IMR-90 (cell line): ENCODE data around the gene DBX1. TPM values are rescaled to one million over a fixed set of nuclear protein-coding genes. Genes with fewer than 3 reads are reported as not detected.

ENCODE experiments used
- ATAC-seq: fragments of 200-7000 bp; cut with Tn5 transposase; 2 replicates; pipeline ENCODE4 v1.9.1; 2020; ENCODE audit warnings: low read depth, mild to moderate bottlenecking, moderate library complexity
- BruUV-seq: library from RNA; stranded (reverse); fragments of 400-500 nt; replicated peaks from 2 replicates; lab custom pipeline; 2021; lab: Mats Ljungman, UMichigan
- CTCF ChIA-PET: fragments of 300-600 bp; formaldehyde crosslinking; extraction: SDS; loops from one replicate; lab custom pipeline; 2021; ENCODE audit warnings: antibody characterized with exemption; lab: Yijun Ruan, JAX
- POLR2A ChIA-PET: fragments of 300-600 bp; sonication (Branson Sonifier 250); formaldehyde crosslinking; loops from one replicate; lab custom pipeline; 2022; ENCODE audit warnings: antibody characterized with exemption; ENCODE audit not compliant: unreplicated experiment; lab: Charles Lee
- DNase-seq: peaks from one replicate; pipeline ENCODE4 v3.0.0; 2013
- H2AFZ ChIP-seq: replicated peaks from 2 replicates; pipeline ENCODE3; 2013; ENCODE audit warnings: low read length, mild to moderate bottlenecking; ENCODE audit not compliant: poor library complexity
- H2AK5ac ChIP-seq: 2 replicates; pipeline ENCODE4 v1.6.1; 2013; ENCODE audit warnings: low read depth, low read length, inconsistent platforms
- H2AK9ac ChIP-seq: replicated peaks from 2 replicates; pipeline ENCODE3; 2013; ENCODE audit warnings: mild to moderate bottlenecking, low read depth, low read length, moderate library complexity; ENCODE audit not compliant: poor library complexity
- H2BK120ac ChIP-seq: 2 replicates; pipeline ENCODE4 v1.6.1; 2013; ENCODE audit warnings: low read depth, low read length, inconsistent platforms
- H2BK15ac ChIP-seq: 3 replicates; pipeline ENCODE4 v1.6.1; 2013; ENCODE audit warnings: low read depth, low read length, inconsistent platforms
- H2BK20ac ChIP-seq: 2 replicates; pipeline ENCODE4 v1.6.1; 2013; ENCODE audit warnings: low read depth, mild to moderate bottlenecking, inconsistent platforms, low read length, moderate library complexity
- H2BK5ac ChIP-seq: 2 replicates; pipeline ENCODE4 v1.6.1; 2013; ENCODE audit warnings: mild to moderate bottlenecking, low read depth, low read length, inconsistent platforms; ENCODE audit not compliant: poor library complexity, severe bottlenecking
- H3K14ac ChIP-seq: replicated peaks from 2 replicates; pipeline ENCODE4 v1.6.1; 2013; ENCODE audit warnings: low read depth, low read length, inconsistent platforms
- H3K18ac ChIP-seq: 2 replicates; pipeline ENCODE4 v1.6.1; 2013; ENCODE audit warnings: low read depth, low read length, control low read depth
- H3K23ac ChIP-seq: 2 replicates; pipeline ENCODE4 v1.6.1; 2013; ENCODE audit warnings: low read depth, low read length, inconsistent platforms
- H3K27ac ChIP-seq: 2 replicates; pipeline ENCODE4 v1.5.1; 2013; ENCODE audit warnings: mild to moderate bottlenecking, control low read depth, low read length; ENCODE audit not compliant: insufficient read depth
- H3K27me3 ChIP-seq: 2 replicates; pipeline ENCODE4 v1.6.1; 2013; ENCODE audit warnings: low read length; ENCODE audit not compliant: control insufficient read depth, insufficient read depth
- H3K36me3 ChIP-seq: 2 replicates; pipeline ENCODE4 v1.6.1; 2013; ENCODE audit warnings: low read length, mixed read lengths; ENCODE audit not compliant: control insufficient read depth, insufficient read depth
- H3K4ac ChIP-seq: 2 replicates; pipeline ENCODE4 v1.6.1; 2013; ENCODE audit warnings: low read depth, low read length, inconsistent platforms
- H3K4me1 ChIP-seq: 2 replicates; pipeline ENCODE4 v1.6.1; 2013; ENCODE audit warnings: low read length, mixed read lengths; ENCODE audit not compliant: control insufficient read depth, insufficient read depth
- H3K4me2 ChIP-seq: 2 replicates; pipeline ENCODE4 v1.6.1; 2013; ENCODE audit warnings: low read depth, mild to moderate bottlenecking, control low read depth, low read length, moderate library complexity
- H3K4me3 ChIP-seq: 2 replicates; pipeline ENCODE4 v1.5.1; 2013; ENCODE audit warnings: low read depth, mild to moderate bottlenecking, control low read depth, low read length, moderate library complexity; ENCODE audit not compliant: insufficient read depth
- H3K56ac ChIP-seq: 2 replicates; pipeline ENCODE4 v1.6.1; 2013; ENCODE audit warnings: low read length, inconsistent platforms; ENCODE audit not compliant: insufficient read depth; ENCODE audit errors: extremely low read depth
- H3K79me1 ChIP-seq, 2 experiments: 2 replicates each; pipeline ENCODE4 v1.6.1; 2013; ENCODE audit warnings: low read length in 2 of 2, inconsistent platforms in 1 of 2, low read depth in 1 of 2
- H3K9ac ChIP-seq: 2 replicates; pipeline ENCODE4 v1.6.1; 2013; ENCODE audit warnings: low read depth, low read length, control low read depth
- H3K9me1 ChIP-seq: 2 replicates; pipeline ENCODE4 v1.6.1; 2013; ENCODE audit warnings: low read length, inconsistent platforms; ENCODE audit not compliant: insufficient read depth
- H3K9me3 ChIP-seq: 2 replicates; pipeline ENCODE4 v1.6.1; 2013; ENCODE audit warnings: low read length; ENCODE audit not compliant: control insufficient read depth, insufficient read depth
- H4K20me1 ChIP-seq: 2 replicates; pipeline ENCODE4 v1.6.1; 2013; ENCODE audit warnings: low read length, inconsistent platforms; ENCODE audit not compliant: insufficient read depth
- H4K5ac ChIP-seq: 2 replicates; pipeline ENCODE4 v1.6.1; 2013; ENCODE audit warnings: mild to moderate bottlenecking, low read depth, low read length, control low read depth
- H4K8ac ChIP-seq, 2 experiments: 2 replicates each; pipeline ENCODE4 v1.6.1; 2013; ENCODE audit warnings: low read depth in 2 of 2, low read length in 2 of 2, control low read depth in 1 of 2, inconsistent platforms in 1 of 2
- H4K91ac ChIP-seq: 2 replicates; pipeline ENCODE4 v1.6.1; 2013; ENCODE audit warnings: low read depth, low read length, inconsistent platforms; ENCODE audit not compliant: insufficient read depth
- BHLHE40 ChIP-seq: fragments of 150-350 bp; IDR thresholded peaks from 2 replicates; pipeline ENCODE4 v1.6.1; 2016; ENCODE audit warnings: mild to moderate bottlenecking, low read depth, low read length
- CEBPB ChIP-seq: IDR thresholded peaks from 2 replicates; pipeline ENCODE4 v1.6.1; 2012; ENCODE audit warnings: low read depth, low read length, improper control_type of control experiment
- CHD1 ChIP-seq: IDR thresholded peaks from 2 replicates; pipeline ENCODE4 v1.6.1; 2012; ENCODE audit warnings: low read depth, low read length, improper control_type of control experiment
- CTCF ChIP-seq: conservative IDR thresholded peaks from 2 replicates; pipeline ENCODE4 v1.5.1; 2012; ENCODE audit warnings: mild to moderate bottlenecking, low read depth, low read length, improper control_type of control experiment
- ELK1 ChIP-seq: fragments of 150-350 bp; IDR thresholded peaks from 2 replicates; pipeline ENCODE4 v1.6.1; 2016; ENCODE audit warnings: low read depth, mild to moderate bottlenecking, low read length, moderate library complexity, borderline replicate concordance
- FOS ChIP-seq: fragments of 150-350 bp; IDR thresholded peaks from 2 replicates; pipeline ENCODE4 v1.6.1; 2016; ENCODE audit warnings: low read depth, low read length
- MAFK ChIP-seq: IDR thresholded peaks from 2 replicates; pipeline ENCODE4 v1.6.1; 2012; ENCODE audit warnings: low read depth, low read length, improper control_type of control experiment
- MAZ ChIP-seq: IDR thresholded peaks from 2 replicates; pipeline ENCODE4 v1.6.1; 2012; ENCODE audit warnings: low read depth, mild to moderate bottlenecking, low read length, improper control_type of control experiment, moderate library complexity, borderline replicate concordance
- MXI1 ChIP-seq: IDR thresholded peaks from 2 replicates; pipeline ENCODE4 v1.6.1; 2012; ENCODE audit warnings: low read depth, mild to moderate bottlenecking, low read length, moderate library complexity, borderline replicate concordance
- NFE2L2 ChIP-seq: fragments of 150-350 bp; IDR thresholded peaks from 2 replicates; pipeline ENCODE4 v1.6.1; 2016; ENCODE audit warnings: low read depth, mild to moderate bottlenecking, low read length
- POLR2A ChIP-seq: IDR thresholded peaks from 2 replicates; pipeline ENCODE4 v1.6.1; 2012; ENCODE audit warnings: mild to moderate bottlenecking, low read depth, low read length
- RAD21 ChIP-seq: IDR thresholded peaks from 2 replicates; pipeline ENCODE4 v1.6.1; 2012; ENCODE audit warnings: low read length, improper control_type of control experiment
- RCOR1 ChIP-seq: IDR thresholded peaks from 2 replicates; pipeline ENCODE4 v1.6.1; 2012; ENCODE audit warnings: mild to moderate bottlenecking, low read length, improper control_type of control experiment; ENCODE audit not compliant: insufficient replicate concordance
- RFX5 ChIP-seq: IDR thresholded peaks from 2 replicates; pipeline ENCODE4 v1.8.0; 2012; ENCODE audit warnings: low read depth, mild to moderate bottlenecking, low read length, moderate library complexity
- SMC3 ChIP-seq: fragments of 150-350 bp; IDR thresholded peaks from 2 replicates; pipeline ENCODE4 v1.6.1; 2016; ENCODE audit warnings: low read depth, mild to moderate bottlenecking, antibody characterized with exemption, low read length, moderate library complexity
- USF2 ChIP-seq: fragments of 150-350 bp; IDR thresholded peaks from 2 replicates; pipeline ENCODE4 v1.6.1; 2017; ENCODE audit warnings: mild to moderate bottlenecking, antibody characterized with exemption, low read length, low read depth
- WGBS, 2 experiments: methylation state at CpG; one replicate each; pipeline versions ENCODE4 v1.1.5 to v1.1.7; 2013; ENCODE audit warnings: missing lambda C conversion rate in 2 of 2; ENCODE audit not compliant: insufficient read length in 1 of 2; ENCODE audit errors: extremely low coverage in 2 of 2; 5-methylcytosine and 5-hydroxymethylcytosine counted together
- dilution Hi-C: fragments of 300-500 bp; cut with HindIII; formaldehyde crosslinking; loops from one replicate; pipeline ENCODE4 v1.14.3; 2018; ENCODE audit warnings: low sequenced_read_pairs; ENCODE audit not compliant: unreplicated experiment
- in situ Hi-C: fragments of 300-500 bp; cut with MboI; formaldehyde crosslinking; loops from 3 replicates; pipeline ENCODE4 v1.14.3; 2019; ENCODE audit warnings: low sequenced_read_pairs, inconsistent platforms, mixed read lengths
- intact Hi-C: fragments of 100-400 bp; cut with micrococcal nuclease; formaldehyde crosslinking; loops from 2 replicates; pipeline ENCODE4 v1.10.0; 2022
- polyA plus RNA-seq, 3 experiments: library from polyadenylated mRNA; depleted of rRNA; stranded (reverse); fragments of >200 nt; gene quantifications; 2 replicates each; pipeline ENCODE4 v1.2.3, GENCODE V29; 2012; ENCODE audit warnings: low replicate concordance in 1 of 3
- total RNA-seq: library from RNA; depleted of rRNA; stranded (reverse); fragments of >200 nt; gene quantifications from 2 replicates; pipeline ENCODE4 v1.2.3, GENCODE V29; 2012

Gene DBX1
- total and polyA plus RNA-seq, 2 of the 4 experiments (the other 2 are of a cell fraction) = not detected

GRCh38 chr11:20194470-20194869, 34.2 kb upstream of the DBX1 start:
- intact Hi-C loops = no loop called here
- ChIA-PET CTCF (no interaction called here), POLR2A (no interaction called here)
- Histone ChIP-seq H2AK9ac (no peak overlapping the region), H3K27me3 (peaks cover 12% of the 10 kb centered on the region), H4K8ac (no peak overlapping the region), H3K4me3 (no peak overlapping the region), H2BK5ac (no peak overlapping the region), H2BK120ac (no peak overlapping the region), H3K18ac (no peak overlapping the region), H2AFZ (no peak overlapping the region), H2BK20ac (no peak overlapping the region), H3K9ac (no peak overlapping the region), H4K5ac (no peak overlapping the region), H3K4me2 (no peak overlapping the region), H3K79me1 (no peaks in the 10 kb centered on the region), H2BK15ac (no peak overlapping the region), H4K20me1 (no peaks in the 10 kb centered on the region), H3K14ac (no peak overlapping the region), H2AK5ac (no peak overlapping the region), H3K36me3 (no peaks in the 10 kb centered on the region), H4K91ac (no peak overlapping the region), H3K23ac (no peak overlapping the region), H3K4ac (no peak overlapping the region), H3K4me1 (no peaks in the 10 kb centered on the region), H3K9me3 (no peaks in the 10 kb centered on the region), H3K9me1 (no peaks in the 10 kb centered on the region), H3K27ac (no peak overlapping the region), H3K56ac (no peak overlapping the region)
- ATAC-seq (no peak), DNase-seq (no peak)
- no CpG with 5 or more reads among the region's 2 CpGs for WGBS, 2 experiments
- TF ChIP-seq MAZ (no peak), RCOR1 (no peak), NFE2L2 (no peak), SMC3 (no peak), BHLHE40 (no peak), MAFK (no peak), POLR2A (no peak), CTCF (no peak), CHD1 (no peak), ELK1 (no peak), MXI1 (no peak), CEBPB (no peak), USF2 (no peak), RAD21 (no peak), RFX5 (no peak), FOS (no peak)
- dilution Hi-C loops = no loop called here
- BruUV-seq = no TSS peak
- in situ Hi-C loops = no loop called here
